ENCODE measurements around the gene ADGRV1. TPM values are rescaled to one million over a fixed set of nuclear protein-coding genes. Genes with fewer than 3 reads are reported as not detected.

ADGRV1 gene
- total RNA-seq, 2 donors from 2014 or later, result 97.6 to 117 TPM

DNA sequence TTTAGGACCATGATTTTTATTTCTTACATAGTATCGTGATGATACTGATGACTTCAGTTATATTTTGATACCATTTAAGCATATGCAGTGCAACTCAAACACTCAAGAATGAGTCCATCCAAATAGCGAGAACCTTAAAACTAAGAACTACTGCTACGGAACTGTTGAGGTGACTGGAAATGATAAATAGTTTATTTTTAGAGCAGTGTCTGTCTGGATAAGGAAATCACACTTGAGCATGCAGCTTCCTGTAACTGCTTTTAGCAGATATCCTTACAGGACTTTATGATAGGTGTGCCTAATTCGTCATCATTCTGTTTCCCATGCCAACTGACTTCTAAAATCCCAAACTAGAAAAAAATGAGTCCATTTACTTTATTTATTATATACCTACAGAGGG lies 85.5 kb downstream of the ADGRV1 start:
- Mint-ChIP-seq H3K9me3 (no peaks in the 10 kb centered on the region), H3K36me3 (ENCODE audit: low read depth) (peaks cover 31% of the 10 kb centered on the region), H3K4me1 (peaks cover 5% of the 10 kb centered on the region), H3K27me3 (ENCODE audit: insufficient read depth) (no peaks in the 10 kb centered on the region), H3K27ac (no peak overlapping the region), H3K4me3 (no peak overlapping the region)
- no peak overlapping the region for H3K4me3 ChIP-seq (ENCODE audit: low read length)
- no peaks in the 10 kb centered on the region for H3K27me3 ChIP-seq (ENCODE audit: control insufficient read depth, insufficient read depth, low read length, poor library complexity, severe bottlenecking)
- peaks cover 34% of the 10 kb centered on the region for H3K36me3 ChIP-seq (ENCODE audit: control insufficient read depth, insufficient read depth, low read length)
- TF ChIP-seq, protein P1, sequence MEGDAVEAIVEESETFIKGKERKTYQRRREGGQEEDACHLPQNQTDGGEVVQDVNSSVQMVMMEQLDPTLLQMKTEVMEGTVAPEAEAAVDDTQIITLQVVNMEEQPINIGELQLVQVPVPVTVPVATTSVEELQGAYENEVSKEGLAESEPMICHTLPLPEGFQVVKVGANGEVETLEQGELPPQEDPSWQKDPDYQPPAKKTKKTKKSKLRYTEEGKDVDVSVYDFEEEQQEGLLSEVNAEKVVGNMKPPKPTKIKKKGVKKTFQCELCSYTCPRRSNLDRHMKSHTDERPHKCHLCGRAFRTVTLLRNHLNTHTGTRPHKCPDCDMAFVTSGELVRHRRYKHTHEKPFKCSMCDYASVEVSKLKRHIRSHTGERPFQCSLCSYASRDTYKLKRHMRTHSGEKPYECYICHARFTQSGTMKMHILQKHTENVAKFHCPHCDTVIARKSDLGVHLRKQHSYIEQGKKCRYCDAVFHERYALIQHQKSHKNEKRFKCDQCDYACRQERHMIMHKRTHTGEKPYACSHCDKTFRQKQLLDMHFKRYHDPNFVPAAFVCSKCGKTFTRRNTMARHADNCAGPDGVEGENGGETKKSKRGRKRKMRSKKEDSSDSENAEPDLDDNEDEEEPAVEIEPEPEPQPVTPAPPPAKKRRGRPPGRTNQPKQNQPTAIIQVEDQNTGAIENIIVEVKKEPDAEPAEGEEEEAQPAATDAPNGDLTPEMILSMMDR (conservative IDR thresholded peaks at IDR 0.05), result no peak
- no peaks in the 10 kb centered on the region for H3K4me1 ChIP-seq (ENCODE audit: control insufficient read depth, insufficient read depth, low read length)
- no peak for DNase-seq
- no peak overlapping the region for H3K9ac ChIP-seq (ENCODE audit: extremely low read depth, low read length, poor library complexity, severe bottlenecking)
- H3K27ac ChIP-seq (ENCODE audit: low read depth, low read length), result no peak overlapping the region
- no peaks in the 10 kb centered on the region for H3K9me3 ChIP-seq (ENCODE audit: control insufficient read depth, low read length)
- WGBS, 2 experiments (ENCODE audit: insufficient coverage in 1 of 2, insufficient read length in 1 of 2), result 98 to 100% methylated on average over 2 to 4 of the region's 4 CpGs

DNA sequence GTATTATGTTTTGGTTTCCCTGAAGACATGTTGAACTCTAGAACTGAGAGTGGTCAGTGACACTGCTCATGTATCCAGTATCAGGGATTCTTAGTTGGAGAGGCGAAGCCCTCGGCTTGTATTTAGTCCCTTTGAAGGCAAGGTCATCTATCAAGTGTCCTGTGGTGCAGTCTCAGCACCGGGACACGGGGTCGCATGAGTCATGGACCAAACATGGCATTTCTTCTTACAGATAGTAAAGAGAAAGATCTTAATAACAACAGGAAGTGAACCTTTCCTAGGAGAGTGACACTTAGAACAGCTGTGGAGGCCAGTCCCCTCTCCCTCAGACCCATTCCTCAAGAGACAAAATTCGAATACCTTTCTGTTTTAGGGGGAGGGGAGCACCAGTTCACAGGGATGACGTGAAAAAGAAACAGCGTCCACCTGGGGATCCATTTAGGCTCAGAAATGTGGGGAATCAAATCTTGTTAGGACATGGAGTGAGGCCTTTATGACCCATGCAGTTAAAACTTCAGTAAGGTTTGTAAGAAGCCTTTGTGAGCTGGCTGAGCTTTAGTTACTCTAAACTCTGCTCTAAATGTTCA lies 86.5 kb downstream of the ADGRV1 start:
- Histone ChIP-seq H3K4me1 (ENCODE audit: control insufficient read depth, insufficient read depth, low read length) (no peaks in the 10 kb centered on the region), H3K27me3 (ENCODE audit: control insufficient read depth, insufficient read depth, low read length, poor library complexity, severe bottlenecking) (no peaks in the 10 kb centered on the region), H3K4me3 (ENCODE audit: low read length) (no peak overlapping the region), H3K27ac (ENCODE audit: low read depth, low read length) (no peak overlapping the region), H3K9me3 (ENCODE audit: control insufficient read depth, low read length) (no peaks in the 10 kb centered on the region), H3K36me3 (ENCODE audit: control insufficient read depth, insufficient read depth, low read length) (peaks cover 34% of the 10 kb centered on the region), H3K9ac (ENCODE audit: extremely low read depth, low read length, poor library complexity, severe bottlenecking) (no peak overlapping the region)
- peak; percentile 90 for DNase-seq
- Mint-ChIP-seq H3K4me1 (peaks cover 5% of the 10 kb centered on the region), H3K27ac (peak overlapping the region; percentile 87), H3K27me3 (ENCODE audit: insufficient read depth) (no peaks in the 10 kb centered on the region), H3K9me3 (no peaks in the 10 kb centered on the region), H3K36me3 (ENCODE audit: low read depth) (peaks cover 35% of the 10 kb centered on the region), H3K4me3 (no peak overlapping the region)
- TF ChIP-seq, protein P1 (conservative IDR thresholded peaks at IDR 0.05), result no peak
- 44 to 51% methylated on average over 4 to 8 of the region's 8 CpGs for WGBS, 2 experiments (ENCODE audit: insufficient coverage in 1 of 2, insufficient read length in 1 of 2)

DNA sequence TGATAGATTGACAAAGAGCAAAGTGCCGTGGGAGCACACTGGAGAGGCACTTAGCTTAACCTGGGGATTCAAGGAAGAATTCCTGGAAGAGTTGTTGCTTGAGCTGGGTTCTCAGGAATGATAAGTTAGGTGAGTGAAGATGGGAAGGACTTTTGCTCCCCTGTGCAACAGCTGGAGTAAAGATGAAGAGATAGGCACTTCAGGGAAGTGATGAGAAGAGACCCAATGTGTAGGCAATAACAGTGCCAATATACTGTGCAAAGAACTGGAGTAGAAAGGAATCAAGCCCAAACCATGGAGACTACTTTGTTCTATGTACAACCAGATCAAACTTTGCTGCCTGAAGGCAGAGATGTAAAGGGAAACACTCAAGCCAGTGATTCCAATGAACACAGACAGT lies 92.2 kb downstream of the ADGRV1 start:
- Mint-ChIP-seq H3K27ac (no peak overlapping the region), H3K4me1 (no peaks in the 10 kb centered on the region), H3K9me3 (no peaks in the 10 kb centered on the region), H3K27me3 (ENCODE audit: insufficient read depth) (no peaks in the 10 kb centered on the region), H3K4me3 (no peak overlapping the region), H3K36me3 (ENCODE audit: low read depth) (peaks cover 51% of the 10 kb centered on the region)
- TF ChIP-seq, protein P1 (conservative IDR thresholded peaks at IDR 0.05), result no peak
- no peaks in the 10 kb centered on the region for H3K4me1 ChIP-seq (ENCODE audit: control insufficient read depth, insufficient read depth, low read length)
- H3K9me3 ChIP-seq (ENCODE audit: control insufficient read depth, low read length), result no peaks in the 10 kb centered on the region
- H3K27me3 ChIP-seq (ENCODE audit: control insufficient read depth, insufficient read depth, low read length, poor library complexity, severe bottlenecking), result no peaks in the 10 kb centered on the region
- WGBS, 2 experiments (ENCODE audit: insufficient coverage in 1 of 2, insufficient read length in 1 of 2), result 96 to 100% methylated on average over 1 of the region's 1 CpG
- H3K27ac ChIP-seq (ENCODE audit: low read depth, low read length), result no peak overlapping the region
- H3K36me3 ChIP-seq (ENCODE audit: control insufficient read depth, insufficient read depth, low read length), result peaks cover 41% of the 10 kb centered on the region
- H3K4me3 ChIP-seq (ENCODE audit: low read length), result no peak overlapping the region
- H3K9ac ChIP-seq (ENCODE audit: extremely low read depth, low read length, poor library complexity, severe bottlenecking), result no peak overlapping the region
- DNase-seq, result no peak

Data from endodermal cell (in vitro differentiated cells).